ENCODE results near the gene CDCP2.

- TF ChIP-seq CTCF (IDR thresholded peaks at IDR 0.05): no peak
- no peak for TF ChIP-seq POLR2A (IDR thresholded peaks at IDR 0.05)
Observed at GRCh38 chr1:54126271-54126815, 26.5 kb downstream of the CDCP2 start.

Data from thyroid gland (tissue), 4 donors.